ENCODE data around the gene ZBTB47.
A peak's percentile ranks its signal among the peaks of the same experiment; 100 is the strongest.

ZBTB47 gene

GRCh38 chr3:42704136-42704841 is 50.8 kb downstream of the ZBTB47 start:
- H3K4ac ChIP-seq (ENCODE audit: low read depth, low read length) = no peak overlapping the region
- no peak overlapping the region for H3K9ac ChIP-seq (ENCODE audit: low read length)
- DNase-seq = no peak
- no peak overlapping the region for H3K18ac ChIP-seq (ENCODE audit: low read length)
- H2AK5ac ChIP-seq (ENCODE audit: low read length) = no peak overlapping the region
- no peak overlapping the region for H2BK120ac ChIP-seq (ENCODE audit: insufficient read depth, low read length, poor library complexity)
- no peak overlapping the region for H3K4me3 ChIP-seq (ENCODE audit: low read depth, low read length)
- H3K36me3 ChIP-seq (ENCODE audit: control insufficient read depth in 1 of 2, insufficient read depth in 2 of 2, low read length in 2 of 2) = no peaks in the 10 kb centered on the region
- H3K14ac ChIP-seq (ENCODE audit: low read length) = no peak overlapping the region
- H3K79me1 ChIP-seq (ENCODE audit: low read length) = no peaks in the 10 kb centered on the region
- no CpG with 5 or more reads among the region's 8 CpGs for WGBS (ENCODE audit: extremely low coverage, insufficient coverage, insufficient read length)
- no peak overlapping the region for H3K4me2 ChIP-seq (ENCODE audit: low read length)
- no peaks in the 10 kb centered on the region for H3K27me3 ChIP-seq (ENCODE audit: insufficient read depth, low read length)
- H3K79me2 ChIP-seq (ENCODE audit: control insufficient read depth, insufficient read depth, low read length, poor library complexity) = no peaks in the 10 kb centered on the region
- H2AFZ ChIP-seq (ENCODE audit: insufficient read depth, low read length, poor library complexity) = no peak overlapping the region
- H2BK5ac ChIP-seq (ENCODE audit: low read depth, low read length, poor library complexity) = no peak overlapping the region
- H3K23ac ChIP-seq (ENCODE audit: low read length) = no peak overlapping the region
- H3K27ac ChIP-seq (ENCODE audit: low read depth, low read length) = no peak overlapping the region
- no peaks in the 10 kb centered on the region for H3K4me1 ChIP-seq (ENCODE audit: control insufficient read depth in 1 of 2, insufficient read depth in 2 of 2, low read length in 2 of 2)
- peaks cover 1% of the 10 kb centered on the region for H3K9me3 ChIP-seq (ENCODE audit: insufficient read depth, low read depth, low read length)
- H4K8ac ChIP-seq (ENCODE audit: low read depth, low read length) = no peak overlapping the region
- no peak overlapping the region for H4K91ac ChIP-seq (ENCODE audit: low read depth, low read length)
- H2BK12ac ChIP-seq (ENCODE audit: low read length) = no peak overlapping the region
- H4K12ac ChIP-seq (ENCODE audit: low read depth, low read length) = no peak overlapping the region

DNA sequence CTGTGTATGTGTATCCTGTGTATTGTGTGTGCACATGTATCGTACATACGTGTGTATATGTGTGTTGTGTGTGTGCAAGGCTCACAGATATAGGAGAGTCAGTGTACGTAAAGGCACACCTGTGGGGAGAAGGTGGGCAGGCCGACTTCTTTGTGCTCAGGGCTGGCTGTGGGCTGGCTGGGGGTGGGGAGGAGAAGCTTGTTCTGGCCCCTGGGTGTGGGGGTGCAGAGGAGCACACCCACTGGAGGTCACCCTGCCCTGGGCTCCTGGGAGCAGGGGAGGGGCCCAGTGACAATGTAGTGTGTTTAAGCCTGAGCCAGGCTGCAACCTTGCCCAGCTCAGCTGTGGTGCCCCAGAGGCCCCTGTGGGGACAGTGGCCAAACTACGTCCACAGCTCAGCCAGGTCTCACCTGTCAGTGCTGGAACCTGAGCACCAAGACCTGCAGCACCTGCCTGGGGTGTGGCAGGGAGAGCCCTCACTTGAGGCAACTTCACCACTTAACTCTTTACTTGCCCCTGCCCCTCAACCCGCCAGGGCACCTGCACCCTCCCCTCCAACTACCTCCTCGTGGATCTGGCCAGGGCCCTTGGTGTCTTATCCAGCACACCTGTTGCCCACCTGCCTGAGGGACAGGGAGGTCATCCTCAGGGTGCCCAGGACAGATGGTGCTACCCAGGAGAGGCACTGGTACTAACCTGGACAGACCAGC is 51.7 kb downstream of the ZBTB47 start:
- Histone ChIP-seq H3K79me2 (ENCODE audit: control insufficient read depth, insufficient read depth, low read length, poor library complexity) (no peaks in the 10 kb centered on the region), H2BK120ac (ENCODE audit: insufficient read depth, low read length, poor library complexity) (no peak overlapping the region), H3K18ac (ENCODE audit: low read length) (no peak overlapping the region), H3K27me3 (ENCODE audit: insufficient read depth, low read length) (no peaks in the 10 kb centered on the region), H3K27ac (ENCODE audit: low read depth, low read length) (no peak overlapping the region), H3K4me3 (ENCODE audit: low read depth, low read length) (no peak overlapping the region), H2AFZ (ENCODE audit: insufficient read depth, low read length, poor library complexity) (no peak overlapping the region), H3K9ac (ENCODE audit: low read length) (no peak overlapping the region), H4K8ac (ENCODE audit: low read depth, low read length) (no peak overlapping the region), H3K4me2 (ENCODE audit: low read length) (no peak overlapping the region), H3K4me1 (ENCODE audit: control insufficient read depth in 1 of 2, insufficient read depth in 2 of 2, low read length in 2 of 2) (no peaks in the 10 kb centered on the region), H3K9me3 (ENCODE audit: insufficient read depth, low read depth, low read length) (peaks cover 1% of the 10 kb centered on the region), H2BK5ac (ENCODE audit: low read depth, low read length, poor library complexity) (no peak overlapping the region), H2BK12ac (ENCODE audit: low read length) (no peak overlapping the region), H3K4ac (ENCODE audit: low read depth, low read length) (no peak overlapping the region), H2AK5ac (ENCODE audit: low read length) (no peak overlapping the region), H3K23ac (ENCODE audit: low read length) (no peak overlapping the region), H3K79me1 (ENCODE audit: low read length) (no peaks in the 10 kb centered on the region), H3K36me3 (ENCODE audit: control insufficient read depth in 1 of 2, insufficient read depth in 2 of 2, low read length in 2 of 2) (no peaks in the 10 kb centered on the region), H4K12ac (ENCODE audit: low read depth, low read length) (no peak overlapping the region), H3K14ac (ENCODE audit: low read length) (no peak overlapping the region), H4K91ac (ENCODE audit: low read depth, low read length) (no peak overlapping the region)
- DNase-seq = no peak
- no CpG with 5 or more reads among the region's 7 CpGs for WGBS (ENCODE audit: extremely low coverage, insufficient coverage, insufficient read length)

DNA sequence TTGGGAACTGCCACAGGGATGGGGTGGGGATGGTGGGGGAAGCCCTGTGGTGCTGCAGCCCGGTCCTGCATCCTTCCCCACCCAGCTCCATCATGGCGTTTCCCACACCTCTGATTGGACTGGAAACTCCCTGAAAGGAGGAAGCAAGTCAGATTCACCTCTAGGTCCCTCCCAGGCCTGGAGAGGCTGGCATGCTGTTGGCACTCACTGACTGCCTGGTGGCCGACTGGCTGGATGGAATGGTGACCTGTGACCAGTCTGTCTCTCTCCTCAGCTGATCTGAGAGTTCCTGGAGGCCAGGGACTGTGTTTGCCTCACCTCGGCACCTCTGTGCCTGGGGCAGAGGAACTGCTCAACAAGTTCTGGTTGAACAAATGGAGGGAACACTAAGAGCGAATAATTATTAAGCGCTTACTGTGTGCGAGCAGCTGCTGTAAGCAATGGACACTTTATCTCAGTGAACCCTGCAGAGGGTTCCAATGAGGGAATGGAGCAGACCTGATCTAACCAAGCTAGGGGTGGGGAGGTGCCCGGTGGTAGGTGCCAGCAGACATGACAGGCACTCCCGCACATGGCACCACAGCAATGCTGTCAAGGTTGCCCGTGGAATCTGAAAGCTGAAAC is 52.6 kb downstream of the ZBTB47 start:
- no peaks in the 10 kb centered on the region for H3K79me1 ChIP-seq (ENCODE audit: low read length)
- no peak for DNase-seq
- no peak overlapping the region for H3K14ac ChIP-seq (ENCODE audit: low read length)
- no peak overlapping the region for H3K27ac ChIP-seq (ENCODE audit: low read depth, low read length)
- no peak overlapping the region for H2BK12ac ChIP-seq (ENCODE audit: low read length)
- H3K18ac ChIP-seq (ENCODE audit: low read length) = no peak overlapping the region
- H2AK5ac ChIP-seq (ENCODE audit: low read length) = no peak overlapping the region
- H3K79me2 ChIP-seq (ENCODE audit: control insufficient read depth, insufficient read depth, low read length, poor library complexity) = no peaks in the 10 kb centered on the region
- H4K12ac ChIP-seq (ENCODE audit: low read depth, low read length) = no peak overlapping the region
- H3K4me2 ChIP-seq (ENCODE audit: low read length) = no peak overlapping the region
- WGBS (ENCODE audit: extremely low coverage, insufficient coverage, insufficient read length) = no CpG with 5 or more reads among the region's 10 CpGs
- H2BK120ac ChIP-seq (ENCODE audit: insufficient read depth, low read length, poor library complexity) = no peak overlapping the region
- no peak overlapping the region for H3K9ac ChIP-seq (ENCODE audit: low read length)
- no peaks in the 10 kb centered on the region for H3K36me3 ChIP-seq (ENCODE audit: control insufficient read depth in 1 of 2, insufficient read depth in 2 of 2, low read length in 2 of 2)
- peaks cover 1% of the 10 kb centered on the region for H3K9me3 ChIP-seq (ENCODE audit: insufficient read depth, low read depth, low read length)
- no peak overlapping the region for H4K91ac ChIP-seq (ENCODE audit: low read depth, low read length)
- H3K4ac ChIP-seq (ENCODE audit: low read depth, low read length) = no peak overlapping the region
- no peaks in the 10 kb centered on the region for H3K4me1 ChIP-seq (ENCODE audit: control insufficient read depth in 1 of 2, insufficient read depth in 2 of 2, low read length in 2 of 2)
- H2AFZ ChIP-seq (ENCODE audit: insufficient read depth, low read length, poor library complexity) = no peak overlapping the region
- H2BK5ac ChIP-seq (ENCODE audit: low read depth, low read length, poor library complexity) = no peak overlapping the region
- no peaks in the 10 kb centered on the region for H3K27me3 ChIP-seq (ENCODE audit: insufficient read depth, low read length)
- no peak overlapping the region for H3K4me3 ChIP-seq (ENCODE audit: low read depth, low read length)
- H3K23ac ChIP-seq (ENCODE audit: low read length) = no peak overlapping the region
- H4K8ac ChIP-seq (ENCODE audit: low read depth, low read length) = no peak overlapping the region

- Histone ChIP-seq H3K79me2 (ENCODE audit: control insufficient read depth, insufficient read depth, low read length, poor library complexity) (no peaks in the 10 kb centered on the region), H3K4me3 (ENCODE audit: low read depth, low read length) (peak overlapping the region; percentile 38), H3K27me3 (ENCODE audit: insufficient read depth, low read length) (no peaks in the 10 kb centered on the region), H2BK5ac (ENCODE audit: low read depth, low read length, poor library complexity) (no peak overlapping the region), H3K4ac (ENCODE audit: low read depth, low read length) (no peak overlapping the region), H2BK12ac (ENCODE audit: low read length) (no peak overlapping the region), H4K91ac (ENCODE audit: low read depth, low read length) (no peak overlapping the region), H3K9ac (ENCODE audit: low read length) (no peak overlapping the region), H2BK120ac (ENCODE audit: insufficient read depth, low read length, poor library complexity) (no peak overlapping the region), H3K23ac (ENCODE audit: low read length) (no peak overlapping the region), H3K79me1 (ENCODE audit: low read length) (no peaks in the 10 kb centered on the region), H2AK5ac (ENCODE audit: low read length) (no peak overlapping the region), H3K14ac (ENCODE audit: low read length) (no peak overlapping the region), H2AFZ (ENCODE audit: insufficient read depth, low read length, poor library complexity) (no peak overlapping the region), H3K18ac (ENCODE audit: low read length) (no peak overlapping the region), H4K12ac (ENCODE audit: low read depth, low read length) (no peak overlapping the region), H3K27ac (ENCODE audit: low read depth, low read length) (no peak overlapping the region), H3K4me2 (ENCODE audit: low read length) (no peak overlapping the region), H4K8ac (ENCODE audit: low read depth, low read length) (no peak overlapping the region), H3K9me3 (ENCODE audit: insufficient read depth, low read depth, low read length) (peaks cover 1% of the 10 kb centered on the region), H3K36me3 (ENCODE audit: control insufficient read depth in 1 of 2, insufficient read depth in 2 of 2, low read length in 2 of 2) (no peaks in the 10 kb centered on the region), H3K4me1 (ENCODE audit: control insufficient read depth in 1 of 2, insufficient read depth in 2 of 2, low read length in 2 of 2) (no peaks in the 10 kb centered on the region)
- DNase-seq = no peak
- WGBS (ENCODE audit: extremely low coverage, insufficient coverage, insufficient read length) = no CpG with 5 or more reads among the region's 7 CpGs
Observed at GRCh38 chr3:42706721-42707619, 53.5 kb downstream of the ZBTB47 start.
